Activated T-cell treated with anti-CD3 and anti-CD28 coated beads, Interleukin-2, amount 50 U/mL, for 24 hours (primary cell): ENCODE results near the gene NUP98.
"Not testable (repeated sequence)": the region's sequence is repeated elsewhere in the genome, so short reads cannot be mapped to it uniquely, and the experiment has no call there.

ENCODE experiments used
- DNase-seq: peaks from one replicate; pipeline ENCODE4 v3.0.0-alpha.2; 2020
- H3K27ac Mint-ChIP-seq: 2 replicates; pipeline ENCODE4 v1.8.0; 2020; ENCODE audit warnings: mild to moderate bottlenecking, mixed read lengths
- H3K27me3 Mint-ChIP-seq: 2 replicates; pipeline ENCODE4 v1.8.0; 2020; ENCODE audit warnings: mixed read lengths
- H3K36me3 Mint-ChIP-seq: 2 replicates; pipeline ENCODE4 v1.8.0; 2020; ENCODE audit warnings: low read depth, mixed read lengths
- H3K4me1 Mint-ChIP-seq: 2 replicates; pipeline ENCODE4 v1.8.0; 2020; ENCODE audit warnings: low read depth, mixed read lengths
- H3K4me3 Mint-ChIP-seq: 2 replicates; pipeline ENCODE4 v1.8.0; 2020; ENCODE audit warnings: mild to moderate bottlenecking, moderate library complexity, mixed read lengths
- H3K9me3 Mint-ChIP-seq: 2 replicates; pipeline ENCODE4 v1.8.0; 2020; ENCODE audit warnings: mixed read lengths

Gene NUP98

GRCh38 chr11:3817181-3817800 is 19.9 kb upstream of the NUP98 start:
- H3K36me3 Mint-ChIP-seq: peaks cover 24% of the 10 kb centered on the region
- H3K9me3 Mint-ChIP-seq: no peaks in the 10 kb centered on the region
- H3K4me3 Mint-ChIP-seq: no peak overlapping the region
- no peak overlapping the region for H3K27ac Mint-ChIP-seq
- no peaks in the 10 kb centered on the region for H3K27me3 Mint-ChIP-seq
- no peak for DNase-seq
- no peaks in the 10 kb centered on the region for H3K4me1 Mint-ChIP-seq

- H3K4me1 Mint-ChIP-seq: no peaks in the 10 kb centered on the region
- no peak overlapping the region for H3K4me3 Mint-ChIP-seq
- H3K9me3 Mint-ChIP-seq: no peaks in the 10 kb centered on the region
- no peaks in the 10 kb centered on the region for H3K27me3 Mint-ChIP-seq
- peaks cover 26% of the 10 kb centered on the region for H3K36me3 Mint-ChIP-seq
- no peak overlapping the region for H3K27ac Mint-ChIP-seq
- no peak for DNase-seq
Observed at GRCh38 chr11:3816673-3817072, 19.3 kb upstream of the NUP98 start.

DNA sequence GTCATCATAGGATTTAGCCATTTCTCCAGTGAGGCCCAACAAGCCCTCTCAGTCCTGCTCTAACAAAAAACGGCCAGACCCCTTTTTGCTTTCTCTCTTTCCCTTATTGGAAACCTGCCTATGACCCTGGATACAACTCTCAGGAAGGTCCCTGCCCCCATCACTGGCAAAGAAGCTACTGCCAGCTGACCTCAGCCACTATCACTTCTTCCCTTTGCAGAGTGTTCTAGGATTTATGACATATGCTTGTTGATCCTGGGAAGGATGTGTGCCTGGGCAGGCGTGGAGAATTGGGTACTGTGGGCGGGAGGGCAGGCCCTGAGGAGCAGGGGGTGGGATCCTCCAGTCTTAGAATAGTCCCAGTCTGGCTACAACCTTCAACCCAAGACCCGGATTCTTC is 18.5 kb upstream of the NUP98 start:
- peaks cover 35% of the 10 kb centered on the region for H3K36me3 Mint-ChIP-seq
- no peaks in the 10 kb centered on the region for H3K4me1 Mint-ChIP-seq
- H3K9me3 Mint-ChIP-seq: no peaks in the 10 kb centered on the region
- no peak for DNase-seq
- H3K4me3 Mint-ChIP-seq: no peak overlapping the region
- no peaks in the 10 kb centered on the region for H3K27me3 Mint-ChIP-seq
- peak overlapping the region; percentile 33 for H3K27ac Mint-ChIP-seq

GRCh38 chr11:3814832-3815231 is 17.5 kb upstream of the NUP98 start:
- H3K36me3 Mint-ChIP-seq: peaks cover 28% of the 10 kb centered on the region
- H3K27me3 Mint-ChIP-seq, H3K4me3 Mint-ChIP-seq, H3K4me1 Mint-ChIP-seq, DNase-seq, H3K27ac Mint-ChIP-seq, H3K9me3 Mint-ChIP-seq: not testable (repeated sequence)

DNA sequence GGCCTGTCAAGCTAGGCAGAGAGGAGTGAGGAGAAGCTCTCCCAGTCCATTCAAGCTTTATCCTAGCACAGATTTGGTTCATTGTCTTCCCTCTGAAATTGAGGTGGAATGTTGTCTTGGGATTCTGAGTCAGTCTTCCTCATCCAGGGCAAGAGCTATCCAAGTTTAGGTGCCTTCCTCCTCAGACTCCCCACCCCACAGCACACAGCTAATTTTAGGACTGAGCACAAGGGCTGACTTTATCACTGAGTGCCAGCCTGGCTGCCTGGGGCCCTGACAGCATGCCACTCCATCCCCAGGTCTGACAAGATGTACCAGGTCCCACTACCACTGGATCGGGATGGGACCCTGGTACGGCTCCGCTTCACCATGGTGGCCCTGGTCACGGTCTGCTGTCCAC is 13.6 kb upstream of the NUP98 start:
- Mint-ChIP-seq H3K27ac (no peak overlapping the region), H3K4me1 (peaks cover 14% of the 10 kb centered on the region), H3K36me3 (peaks cover 29% of the 10 kb centered on the region), H3K27me3 (no peaks in the 10 kb centered on the region), H3K4me3 (no peak overlapping the region), H3K9me3 (no peaks in the 10 kb centered on the region)
- no peak for DNase-seq

DNA sequence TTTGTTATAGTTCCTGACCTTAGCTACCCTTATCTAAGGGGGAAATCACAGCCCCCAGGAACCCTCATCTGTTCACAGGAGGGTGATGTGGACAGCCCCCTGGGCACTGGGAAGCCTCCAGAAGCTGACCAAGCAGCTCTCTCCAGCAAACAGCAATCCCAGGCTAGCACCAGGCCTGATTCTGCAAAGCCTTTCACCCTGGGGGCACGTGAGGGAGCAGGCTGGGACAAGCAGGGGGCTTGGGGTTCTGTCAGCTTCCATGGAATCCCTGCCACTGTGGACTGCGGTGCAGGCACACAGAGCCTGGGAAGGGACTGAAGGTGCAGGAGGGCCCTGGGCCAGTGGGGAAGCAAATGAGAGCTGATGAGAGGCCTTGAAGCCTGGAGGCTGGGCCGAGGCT is 13.1 kb upstream of the NUP98 start:
- no peak overlapping the region for H3K27ac Mint-ChIP-seq
- no peaks in the 10 kb centered on the region for H3K27me3 Mint-ChIP-seq
- DNase-seq: no peak

DNA sequence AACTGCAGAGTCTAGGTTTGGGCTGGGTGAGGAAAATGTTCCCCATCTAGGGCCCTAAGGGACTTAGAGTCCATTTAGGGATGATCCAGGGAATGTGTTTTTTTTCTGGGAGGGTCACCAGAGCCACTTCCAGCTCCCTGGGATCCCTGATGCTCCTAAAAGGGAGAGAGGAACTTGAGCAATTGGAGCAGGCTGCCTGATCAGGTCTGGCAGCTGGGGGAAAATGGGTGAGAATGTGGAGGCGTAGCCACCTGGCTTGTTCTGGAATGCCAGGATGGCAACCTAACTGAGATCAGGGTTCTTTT is 12.2 kb upstream of the NUP98 start:
- no peak for DNase-seq
- Mint-ChIP-seq H3K36me3 (peaks cover 26% of the 10 kb centered on the region), H3K27me3 (no peaks in the 10 kb centered on the region), H3K4me1 (peaks cover 14% of the 10 kb centered on the region), H3K9me3 (no peaks in the 10 kb centered on the region), H3K4me3 (no peak overlapping the region), H3K27ac (no peak overlapping the region)

More for the DNA sequence above, 13.1 kb upstream of the NUP98 start:
- no peak overlapping the region for H3K4me3 Mint-ChIP-seq
- peaks cover 29% of the 10 kb centered on the region for H3K36me3 Mint-ChIP-seq
- peaks cover 14% of the 10 kb centered on the region for H3K4me1 Mint-ChIP-seq
- no peaks in the 10 kb centered on the region for H3K9me3 Mint-ChIP-seq

DNA sequence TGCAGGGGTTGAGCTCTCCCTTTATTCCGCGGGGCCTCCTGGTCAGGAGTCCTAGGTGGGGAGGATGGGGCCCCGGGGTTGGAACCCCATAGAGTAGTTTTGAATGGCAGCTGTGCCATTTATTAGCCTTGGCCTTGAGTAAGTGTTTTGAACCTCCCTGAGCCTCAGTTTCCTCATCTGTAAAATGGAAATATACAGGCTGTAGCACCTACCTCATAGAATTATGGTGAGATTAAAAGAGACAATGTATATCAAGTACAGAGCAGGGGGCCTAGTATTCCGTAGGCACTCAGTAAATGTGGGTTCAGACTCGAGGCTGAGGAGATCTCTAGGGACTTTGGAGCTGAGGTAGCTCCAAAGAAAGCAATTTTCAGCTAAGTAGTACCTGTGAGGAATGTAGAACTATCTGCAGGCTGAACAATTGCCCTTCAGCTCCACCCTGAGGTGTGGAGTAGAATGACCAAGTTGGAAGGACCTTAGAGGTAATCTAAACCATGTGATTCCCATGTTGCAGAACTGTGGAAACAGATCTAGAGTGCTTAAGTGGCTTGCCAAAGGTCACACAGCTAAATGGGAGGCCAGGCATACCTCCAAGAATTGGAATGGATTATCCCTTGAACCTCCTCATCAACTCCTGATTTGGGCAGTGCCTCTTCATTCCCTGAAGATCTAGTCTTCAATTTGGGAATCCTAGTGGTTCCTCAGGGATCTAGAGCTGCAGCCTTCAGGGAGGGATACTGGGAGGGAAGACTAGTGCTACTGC is 11.7 kb upstream of the NUP98 start:
- H3K4me1 Mint-ChIP-seq: peaks cover 18% of the 10 kb centered on the region
- peaks cover 26% of the 10 kb centered on the region for H3K36me3 Mint-ChIP-seq

GRCh38 chr11:3807909-3808860 is 10.8 kb upstream of the NUP98 start, which contains the start of gene PGAP2:
Gene PGAP2 (plus strand): TSS chr11:3808560. CDS start chr11:3811260, 2,700 bp downstream.
- peaks cover 20% of the 10 kb centered on the region for H3K4me1 Mint-ChIP-seq
- peak; percentile 77 for DNase-seq
- no peaks in the 10 kb centered on the region for H3K27me3 Mint-ChIP-seq
- H3K36me3 Mint-ChIP-seq: peaks cover 26% of the 10 kb centered on the region
- H3K4me3 Mint-ChIP-seq: peak within 1 kb of the TSS; percentile 90
- H3K9me3 Mint-ChIP-seq: no peaks in the 10 kb centered on the region
- peak within 1 kb of the TSS; percentile 95 for H3K27ac Mint-ChIP-seq

More for the DNA sequence above, 11.7 kb upstream of the NUP98 start:
- Mint-ChIP-seq H3K9me3 (no peaks in the 10 kb centered on the region), H3K27ac (peak overlapping the region; percentile 87), H3K4me3 (peak overlapping the region; percentile 90), H3K27me3 (no peaks in the 10 kb centered on the region)
- DNase-seq: no peak

GRCh38 chr11:3803726-3804495 is 6.6 kb upstream of the NUP98 start:
- DNase-seq: no peak
- Mint-ChIP-seq H3K4me3 (no peak overlapping the region), H3K36me3 (peaks cover 8% of the 10 kb centered on the region), H3K9me3 (no peaks in the 10 kb centered on the region), H3K27ac (no peak overlapping the region), H3K4me1 (peaks cover 24% of the 10 kb centered on the region), H3K27me3 (no peaks in the 10 kb centered on the region)

GRCh38 chr11:3802011-3802790 is 4.8 kb upstream of the NUP98 start:
- Mint-ChIP-seq H3K27ac (peak overlapping the region; percentile 42), H3K4me3 (no peak overlapping the region), H3K4me1 (peaks cover 23% of the 10 kb centered on the region), H3K9me3 (no peaks in the 10 kb centered on the region), H3K27me3 (no peaks in the 10 kb centered on the region), H3K36me3 (peaks cover 4% of the 10 kb centered on the region)
- no peak for DNase-seq

- no peak overlapping the region for H3K27ac Mint-ChIP-seq
- peaks cover 36% of the 10 kb centered on the region for H3K4me1 Mint-ChIP-seq
Observed at GRCh38 chr11:3799873-3800272, 2.5 kb upstream of the NUP98 start.

DNA sequence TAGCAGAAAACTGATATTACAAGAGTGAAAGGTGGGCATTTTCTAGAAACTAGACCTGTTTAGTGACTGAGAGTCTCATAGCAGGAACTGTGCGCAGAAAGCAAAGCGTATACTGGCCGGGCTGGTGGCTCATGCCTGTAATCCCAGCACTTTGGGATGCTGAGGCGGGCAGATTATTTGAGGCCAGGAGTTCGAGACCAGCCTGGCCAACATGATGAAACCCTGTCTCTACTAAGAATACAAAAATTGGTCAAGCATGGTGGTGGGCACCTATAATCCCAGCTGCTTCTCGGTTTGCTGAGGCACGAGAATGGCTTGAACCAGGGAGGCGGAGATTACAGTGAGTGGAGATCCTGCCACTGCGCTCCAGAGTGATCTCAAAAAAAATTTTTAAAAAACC is 1.8 kb upstream of the NUP98 start:
- Mint-ChIP-seq H3K9me3 (no peaks in the 10 kb centered on the region), H3K4me1 (peaks cover 41% of the 10 kb centered on the region), H3K27ac (peak overlapping the region; percentile 98), H3K27me3 (no peaks in the 10 kb centered on the region), H3K36me3 (peaks cover 33% of the 10 kb centered on the region), H3K4me3 (peak overlapping the region; percentile 94)
- DNase-seq: no peak

More at GRCh38 chr11:3799873-3800272, 2.5 kb upstream of the NUP98 start:
- DNase-seq: no peak
- Mint-ChIP-seq H3K36me3 (peaks cover 26% of the 10 kb centered on the region), H3K4me3 (no peak overlapping the region), H3K27me3 (no peaks in the 10 kb centered on the region), H3K9me3 (no peaks in the 10 kb centered on the region)
